ENCODE results near the gene SMG6.

Gene SMG6

GRCh38 chr17:2051933-2052559 lies 251.5 kb downstream of the SMG6 start:
- no peak for DNase-seq

- peak in 8 of 51 donors; percentile 25 to 55 (median 44) for DNase-seq
Measured at GRCh38 chr17:2051061-2051932, 252.3 kb downstream of the SMG6 start.

- peak in 40 of 51 donors; percentile 20 to 86 (median 62) for DNase-seq
Measured at GRCh38 chr17:2050300-2051060, 253.1 kb downstream of the SMG6 start.

GRCh38 chr17:2049333-2050299 lies 254.0 kb downstream of the SMG6 start:
- DNase-seq, result peak in 46 of 51 donors; percentile 38 to 82 (median 64)

GRCh38 chr17:2048805-2049204 lies 254.8 kb downstream of the SMG6 start:
- no peak for DNase-seq

- DNase-seq, result no peak
Measured at GRCh38 chr17:2047590-2047989, 256.0 kb downstream of the SMG6 start.

- DNase-seq, result no peak
Measured at GRCh38 chr17:2044263-2044894, 259.2 kb downstream of the SMG6 start.

GRCh38 chr17:2043785-2044184 lies 259.8 kb downstream of the SMG6 start:
- no peak for DNase-seq

GRCh38 chr17:2042933-2043332 lies 260.7 kb downstream of the SMG6 start:
- DNase-seq, result no peak

- peak in 4 of 51 donors; percentile 44 to 64 (median 55) for DNase-seq
Measured at GRCh38 chr17:2042390-2042847, 261.2 kb downstream of the SMG6 start.

- peak; percentile 34 to 96 (median 89) for DNase-seq
Measured at GRCh38 chr17:2041561-2042389, 261.8 kb downstream of the SMG6 start, which contains the start of gene OVCA2. Gene OVCA2 (plus strand): TSS chr17:2042022. CDS start chr17:2042048, 26 bp downstream.

GRCh38 chr17:2040942-2041560 lies 262.5 kb downstream of the SMG6 start:
- peak in 5 of 51 donors; percentile 28 to 79 (median 64) for DNase-seq

GRCh38 chr17:2040219-2040827 lies 263.3 kb downstream of the SMG6 start:
- no peak for DNase-seq

GRCh38 chr17:2037155-2037554 lies 266.4 kb downstream of the SMG6 start:
- no peak for DNase-seq

- DNase-seq, result peak in 2 of 51 donors; percentile 11 to 13
Measured at GRCh38 chr17:2035541-2036488, 267.8 kb downstream of the SMG6 start.

GRCh38 chr17:2034806-2035540 lies 268.6 kb downstream of the SMG6 start:
- no peak for DNase-seq

All from hypothalamus (tissue), 51 donors.